IPS-NIHi7 (cell line): ENCODE results near the gene MAFG.

ENCODE experiments used
- DNase-seq: peaks from one replicate; pipeline ENCODE4 v3.0.0; 2012; ENCODE audit warnings: mixed read lengths; ENCODE audit errors: extremely low spot score

MAFG gene

GRCh38 chr17:81939881-81940385 lies 12.4 kb upstream of the MAFG start:
- DNase-seq: no peak

GRCh38 chr17:81939218-81939617 lies 11.7 kb upstream of the MAFG start:
- no peak for DNase-seq

GRCh38 chr17:81935709-81936084 lies 8.2 kb upstream of the MAFG start:
- DNase-seq: no peak

GRCh38 chr17:81934850-81935708 lies 7.5 kb upstream of the MAFG start:
- DNase-seq: no peak

- DNase-seq: no peak
Measured at GRCh38 chr17:81934098-81934757, 6.7 kb upstream of the MAFG start.

- DNase-seq: no peak
Measured at GRCh38 chr17:81933178-81933699, 5.7 kb upstream of the MAFG start.

GRCh38 chr17:81932333-81932983 lies 4.9 kb upstream of the MAFG start:
- no peak for DNase-seq

GRCh38 chr17:81931557-81932332 lies 4.2 kb upstream of the MAFG start:
- DNase-seq: no peak

GRCh38 chr17:81931189-81931556 lies 3.6 kb upstream of the MAFG start:
- DNase-seq: no peak

GRCh38 chr17:81930142-81931125 lies 2.9 kb upstream of the MAFG start:
- no peak for DNase-seq

- no peak for DNase-seq
Measured at GRCh38 chr17:81929253-81930141, 2.0 kb upstream of the MAFG start.

- DNase-seq: no peak
Measured at GRCh38 chr17:81928544-81929252, 1.2 kb upstream of the MAFG start.

GRCh38 chr17:81927152-81927652 lies 333 bp downstream of the MAFG start:
- DNase-seq: no peak

- DNase-seq: peak; percentile 70
Measured at GRCh38 chr17:81926451-81927151, 934 bp downstream of the MAFG start.

- no peak for DNase-seq
Measured at GRCh38 chr17:81925860-81926450, 1.6 kb downstream of the MAFG start.

- no peak for DNase-seq
Measured at GRCh38 chr17:81924557-81925532, 2.7 kb downstream of the MAFG start.
